HCT116 (cell line): Measurements from ENCODE around the gene CCDC102B. TPM values are rescaled to one million over a fixed set of nuclear protein-coding genes. Genes with fewer than 3 reads are reported as not detected.

ENCODE experiments used
- ATAC-seq: fragments of 200-7000 bp; cut with Tn5 transposase; 2 replicates; pipeline ENCODE4 v1.9.1; 2020; ENCODE audit warnings: mild to moderate bottlenecking, moderate library complexity
- BruUV-seq: library from RNA; stranded (reverse); fragments of 400-500 nt; replicated peaks from 2 replicates; lab custom pipeline; 2021; lab: Mats Ljungman, UMichigan
- CTCF ChIA-PET: fragments of 300-600 bp; sonication (Branson Sonifier 250); formaldehyde crosslinking; loops from one replicate; lab custom pipeline; 2021; ENCODE audit warnings: antibody characterized with exemption; lab: Charles Lee
- POLR2A ChIA-PET: fragments of 300-600, 350-600 bp; sonication (Branson Sonifier 250); formaldehyde crosslinking; loops from one replicate; lab custom pipeline; 2021; ENCODE audit warnings: antibody characterized with exemption; lab: Charles Lee
- RAD21 ChIA-PET, 2 experiments: fragments of 300-600 bp; sonication (Branson Sonifier 250); formaldehyde crosslinking; loops; one replicate each; lab custom pipeline; 2023; ENCODE audit warnings: low total read pairs in 2 of 2; ENCODE audit not compliant: uncharacterized antibody in 2 of 2, unreplicated experiment in 2 of 2, low non-redundant PET in 1 of 2; lab: Charles Lee
- DNase-seq: peaks from one replicate; pipeline ENCODE4 v3.0.0-alpha.2; 2010; ENCODE audit warnings: low read depth, low spot score
- H2AFZ ChIP-seq: fragments of 200-600 bp; shearing (Covaris generic), sonication (generic); 2 replicates; pipeline ENCODE4 v1.6.1; 2017; ENCODE audit warnings: low read depth, mixed run types, mixed read lengths, antibody characterized with exemption, low read length; ENCODE audit not compliant: poor library complexity, severe bottlenecking
- H3K27ac ChIP-seq: 2 replicates; pipeline ENCODE4 v1.5.1; 2012; ENCODE audit warnings: low read depth, low read length
- H3K27me3 ChIP-seq: fragments of 200-600 bp; sonication (generic); 2 replicates; pipeline ENCODE4 v1.6.1; 2016; ENCODE audit warnings: mixed run types, low read length, mixed read lengths; ENCODE audit not compliant: insufficient read depth
- H3K36me3 ChIP-seq, 2 experiments: fragments of 200-500 bp in 1 of 2; fragments of 200-600 bp in 1 of 2; sonication (Bioruptor generic) in 1 of 2; sonication (generic) in 1 of 2; 2 replicates each; pipeline versions ENCODE4 v1.5.1 to v1.6.1; 2014 to 2016; ENCODE audit warnings: low read length in 2 of 2, inconsistent platforms in 1 of 2, mixed read lengths in 1 of 2, mixed run types in 1 of 2; ENCODE audit not compliant: insufficient read depth in 2 of 2, control insufficient read depth in 1 of 2
- H3K4me1 ChIP-seq, 2 experiments: fragments of 200-600 bp in 1 of 2; sonication (generic) in 1 of 2; 2 replicates each; pipeline versions ENCODE4 v1.5.1 to v1.6.1; 2012 to 2017; ENCODE audit warnings: low read length in 2 of 2, inconsistent platforms in 1 of 2, mild to moderate bottlenecking in 1 of 2, mixed read lengths in 1 of 2, mixed run types in 1 of 2, moderate library complexity in 1 of 2; ENCODE audit not compliant: insufficient read depth in 2 of 2, control insufficient read depth in 1 of 2
- H3K4me2 ChIP-seq: fragments of 200-600 bp; sonication (generic); 2 replicates; pipeline ENCODE4 v1.6.1; 2017; ENCODE audit warnings: mixed run types, low read length, mixed read lengths
- H3K4me3 ChIP-seq, 2 experiments: fragments of 200-600 bp in 1 of 2; sonication (generic) in 1 of 2; replicated peaks in 1 of 2; 2 replicates each; pipeline ENCODE4 v1.5.1; 2011 to 2016; ENCODE audit warnings: low read length in 2 of 2, control low read depth in 1 of 2, low read depth in 1 of 2, mild to moderate bottlenecking in 1 of 2, mixed read lengths in 1 of 2, mixed run types in 1 of 2
- H3K79me2 ChIP-seq: fragments of 200-600 bp; sonication (generic); 2 replicates; pipeline ENCODE4 v1.6.1; 2017; ENCODE audit warnings: mild to moderate bottlenecking, mixed run types, low read length, moderate library complexity, mixed read lengths; ENCODE audit not compliant: insufficient read depth
- H3K9ac ChIP-seq: fragments of 200-600 bp; sonication (generic); 2 replicates; pipeline ENCODE4 v1.6.1; 2016; ENCODE audit warnings: low read length, mixed read lengths
- H3K9me2 ChIP-seq: fragments of 200-600 bp; sonication (generic), shearing (Covaris generic); 2 replicates; pipeline ENCODE4 v1.6.1; 2017; ENCODE audit warnings: mixed run types, mild to moderate bottlenecking, moderate library complexity; ENCODE audit not compliant: insufficient read depth
- H3K9me3 ChIP-seq, 2 experiments: fragments of 200-500 bp in 1 of 2; fragments of 200-600 bp in 1 of 2; sonication (Bioruptor generic) in 1 of 2; sonication (generic) in 1 of 2; 2 replicates each; pipeline ENCODE4 v1.6.1; 2014 to 2017; ENCODE audit warnings: low read length in 2 of 2, mixed read lengths in 2 of 2, inconsistent platforms in 1 of 2, low read depth in 1 of 2, mild to moderate bottlenecking in 1 of 2, mixed run types in 1 of 2, moderate library complexity in 1 of 2; ENCODE audit not compliant: control insufficient read depth in 1 of 2, insufficient read depth in 1 of 2
- H4K20me1 ChIP-seq: fragments of 200-600 bp; sonication (generic), shearing (Covaris generic); 2 replicates; pipeline ENCODE4 v1.6.1; 2017; ENCODE audit warnings: mixed run types, mild to moderate bottlenecking, moderate library complexity; ENCODE audit not compliant: insufficient read depth
- CBX3 ChIP-seq: IDR thresholded peaks from 2 replicates; pipeline ENCODE4 v1.6.1; 2012; ENCODE audit warnings: low read depth
- CEBPB ChIP-seq: IDR thresholded peaks from 2 replicates; pipeline ENCODE4 v1.6.1; 2012; ENCODE audit warnings: low read depth
- EGR1 ChIP-seq: IDR thresholded peaks from 2 replicates; pipeline ENCODE4 v1.6.1; 2012; ENCODE audit warnings: low read depth
- ELF1 ChIP-seq: IDR thresholded peaks from 2 replicates; pipeline ENCODE4 v1.6.1; 2012; ENCODE audit warnings: low read depth, borderline replicate concordance
- EZH2 ChIP-seq: fragments of 200-600 bp; sonication (generic); IDR thresholded peaks from 2 replicates; pipeline ENCODE4 v1.6.1; 2017; ENCODE audit warnings: antibody characterized with exemption, mixed run types
- JUND ChIP-seq: IDR thresholded peaks from 2 replicates; pipeline ENCODE4 v1.6.1; 2012
- POLR2A ChIP-seq: IDR thresholded peaks from 2 replicates; pipeline ENCODE4 v1.7.0; 2011; ENCODE audit warnings: borderline replicate concordance; ENCODE audit not compliant: insufficient read depth, insufficient read length; ENCODE audit errors: extremely low read depth
- POLR2AphosphoS5 ChIP-seq: IDR thresholded peaks from 2 replicates; pipeline ENCODE4 v1.6.1; 2011; ENCODE audit warnings: mild to moderate bottlenecking, low read depth, low read length, moderate library complexity
- SIN3A ChIP-seq: IDR thresholded peaks from 2 replicates; pipeline ENCODE4 v1.6.1; 2012; ENCODE audit warnings: low read depth
- TCF7L2 ChIP-seq: IDR thresholded peaks from 2 replicates; pipeline ENCODE4 v1.7.0; 2011; ENCODE audit warnings: borderline replicate concordance, inconsistent platforms; ENCODE audit not compliant: insufficient read depth, insufficient read length; ENCODE audit errors: extremely low read depth
- YY1 ChIP-seq: IDR thresholded peaks from 2 replicates; pipeline ENCODE4 v1.6.1; 2011; ENCODE audit warnings: low read length, low read depth, moderate library complexity, mild to moderate bottlenecking; ENCODE audit not compliant: insufficient replicate concordance; ENCODE audit errors: extremely low read depth
- intact Hi-C: fragments of 100-400 bp; cut with micrococcal nuclease; formaldehyde crosslinking; loops from 2 replicates; pipeline ENCODE4 v1.10.0; 2022
- total RNA-seq: library from RNA; stranded (reverse); gene quantifications from one replicate; pipeline ENCODE4 v1.2.1, GENCODE V29; 2021; ENCODE audit not compliant: unreplicated experiment
- TF ChIP-seq, protein P1 (sequence below): IDR thresholded peaks from 2 replicates; pipeline ENCODE4 v1.6.1; 2012; ENCODE audit warnings: low read depth
- TF ChIP-seq, protein P2 (sequence below): IDR thresholded peaks from 2 replicates; pipeline ENCODE4 v1.6.1; 2011; ENCODE audit warnings: mild to moderate bottlenecking, low read length, moderate library complexity; ENCODE audit not compliant: insufficient replicate concordance; ENCODE audit errors: extremely low read depth

Gene CCDC102B
- total RNA-seq, 1 experiment from 2014 or later = 1.9 TPM

DNA sequence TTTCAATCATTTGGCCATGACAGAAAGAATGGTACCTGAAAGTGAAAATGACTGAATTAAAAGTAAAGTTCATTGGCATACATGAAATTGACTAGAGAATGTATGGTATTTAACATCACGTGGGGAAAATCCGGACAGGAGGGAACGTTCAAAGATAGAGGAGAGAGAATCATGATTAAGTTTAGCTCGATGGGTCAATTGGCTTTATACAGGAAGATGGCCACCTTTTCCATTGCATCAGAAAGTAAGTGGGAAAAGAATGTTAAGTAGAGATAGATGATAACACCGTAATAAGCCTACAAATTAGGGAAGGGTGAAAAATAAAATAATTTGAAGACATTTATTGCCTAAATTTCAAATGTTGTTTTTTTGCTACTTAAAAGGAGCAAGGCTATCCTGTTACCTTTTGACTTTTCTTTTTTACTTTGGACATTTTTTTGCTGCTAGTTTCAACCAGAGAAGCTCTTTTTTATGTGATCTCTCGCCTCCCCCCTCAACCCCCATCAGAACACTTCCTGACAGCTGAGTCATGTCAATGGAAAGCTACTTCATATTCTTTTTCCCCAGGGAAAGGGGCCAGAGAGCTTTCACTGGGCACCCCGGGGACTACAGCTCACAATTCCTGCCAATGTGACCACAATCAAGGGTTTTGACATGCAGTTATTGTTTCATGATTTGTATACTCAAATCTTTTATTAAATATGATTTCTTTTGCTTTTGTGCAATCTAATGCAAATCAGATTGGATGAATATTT lies 767 bp upstream of the CCDC102B start:
- Histone ChIP-seq H3K9me2 (no peaks in the 10 kb centered on the region), H3K27ac (no peak overlapping the region), H3K9me3 (no peaks in the 10 kb centered on the region), H4K20me1 (no peaks in the 10 kb centered on the region), H3K4me3 (no peak overlapping the region), H2AFZ (no peak overlapping the region), H3K4me2 (no peak overlapping the region), H3K4me1 (no peaks in the 10 kb centered on the region), H3K9ac (no peak overlapping the region), H3K36me3 (no peaks in the 10 kb centered on the region), H3K27me3 (no peaks in the 10 kb centered on the region), H3K79me2 (no peaks in the 10 kb centered on the region)
- no TSS peak for BruUV-seq
- ChIA-PET CTCF (no interaction called here), RAD21 (no interaction called here), POLR2A (no interaction called here)
- TF ChIP-seq EZH2 (no peak), POLR2AphosphoS5 (no peak), CEBPB (no peak), JUND (no peak)
- TF ChIP-seq, protein P1, sequence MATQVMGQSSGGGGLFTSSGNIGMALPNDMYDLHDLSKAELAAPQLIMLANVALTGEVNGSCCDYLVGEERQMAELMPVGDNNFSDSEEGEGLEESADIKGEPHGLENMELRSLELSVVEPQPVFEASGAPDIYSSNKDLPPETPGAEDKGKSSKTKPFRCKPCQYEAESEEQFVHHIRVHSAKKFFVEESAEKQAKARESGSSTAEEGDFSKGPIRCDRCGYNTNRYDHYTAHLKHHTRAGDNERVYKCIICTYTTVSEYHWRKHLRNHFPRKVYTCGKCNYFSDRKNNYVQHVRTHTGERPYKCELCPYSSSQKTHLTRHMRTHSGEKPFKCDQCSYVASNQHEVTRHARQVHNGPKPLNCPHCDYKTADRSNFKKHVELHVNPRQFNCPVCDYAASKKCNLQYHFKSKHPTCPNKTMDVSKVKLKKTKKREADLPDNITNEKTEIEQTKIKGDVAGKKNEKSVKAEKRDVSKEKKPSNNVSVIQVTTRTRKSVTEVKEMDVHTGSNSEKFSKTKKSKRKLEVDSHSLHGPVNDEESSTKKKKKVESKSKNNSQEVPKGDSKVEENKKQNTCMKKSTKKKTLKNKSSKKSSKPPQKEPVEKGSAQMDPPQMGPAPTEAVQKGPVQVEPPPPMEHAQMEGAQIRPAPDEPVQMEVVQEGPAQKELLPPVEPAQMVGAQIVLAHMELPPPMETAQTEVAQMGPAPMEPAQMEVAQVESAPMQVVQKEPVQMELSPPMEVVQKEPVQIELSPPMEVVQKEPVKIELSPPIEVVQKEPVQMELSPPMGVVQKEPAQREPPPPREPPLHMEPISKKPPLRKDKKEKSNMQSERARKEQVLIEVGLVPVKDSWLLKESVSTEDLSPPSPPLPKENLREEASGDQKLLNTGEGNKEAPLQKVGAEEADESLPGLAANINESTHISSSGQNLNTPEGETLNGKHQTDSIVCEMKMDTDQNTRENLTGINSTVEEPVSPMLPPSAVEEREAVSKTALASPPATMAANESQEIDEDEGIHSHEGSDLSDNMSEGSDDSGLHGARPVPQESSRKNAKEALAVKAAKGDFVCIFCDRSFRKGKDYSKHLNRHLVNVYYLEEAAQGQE = no peak
- DNase-seq (no peak), ATAC-seq (no peak)
- intact Hi-C loops = no loop called here

- H3K79me2 ChIP-seq = no peaks in the 10 kb centered on the region
- H3K9ac ChIP-seq = no peak overlapping the region
- H3K4me1 ChIP-seq = no peaks in the 10 kb centered on the region
- no peaks in the 10 kb centered on the region for H3K9me2 ChIP-seq
- RAD21 ChIA-PET = no interaction called here
- H3K27ac ChIP-seq = no peak overlapping the region
- H2AFZ ChIP-seq = no peak overlapping the region
- no peak for ATAC-seq
- POLR2A ChIA-PET = no interaction called here
- H3K36me3 ChIP-seq = no peaks in the 10 kb centered on the region
- BruUV-seq = no TSS peak
- TF ChIP-seq CBX3 = no peak
- TF ChIP-seq POLR2AphosphoS5 = no peak
- no peak for TF ChIP-seq ELF1
- TF ChIP-seq TCF7L2 = no peak
- TF ChIP-seq EGR1 = no peak
- no peak for TF ChIP-seq POLR2A
- no peak for TF ChIP-seq YY1
- TF ChIP-seq, protein P2, sequence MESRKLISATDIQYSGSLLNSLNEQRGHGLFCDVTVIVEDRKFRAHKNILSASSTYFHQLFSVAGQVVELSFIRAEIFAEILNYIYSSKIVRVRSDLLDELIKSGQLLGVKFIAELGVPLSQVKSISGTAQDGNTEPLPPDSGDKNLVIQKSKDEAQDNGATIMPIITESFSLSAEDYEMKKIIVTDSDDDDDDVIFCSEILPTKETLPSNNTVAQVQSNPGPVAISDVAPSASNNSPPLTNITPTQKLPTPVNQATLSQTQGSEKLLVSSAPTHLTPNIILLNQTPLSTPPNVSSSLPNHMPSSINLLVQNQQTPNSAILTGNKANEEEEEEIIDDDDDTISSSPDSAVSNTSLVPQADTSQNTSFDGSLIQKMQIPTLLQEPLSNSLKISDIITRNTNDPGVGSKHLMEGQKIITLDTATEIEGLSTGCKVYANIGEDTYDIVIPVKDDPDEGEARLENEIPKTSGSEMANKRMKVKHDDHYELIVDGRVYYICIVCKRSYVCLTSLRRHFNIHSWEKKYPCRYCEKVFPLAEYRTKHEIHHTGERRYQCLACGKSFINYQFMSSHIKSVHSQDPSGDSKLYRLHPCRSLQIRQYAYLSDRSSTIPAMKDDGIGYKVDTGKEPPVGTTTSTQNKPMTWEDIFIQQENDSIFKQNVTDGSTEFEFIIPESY = no peak
- no peak for TF ChIP-seq SIN3A
- no peak for TF ChIP-seq EZH2
- no peaks in the 10 kb centered on the region for H3K9me3 ChIP-seq
- no peak overlapping the region for H3K4me3 ChIP-seq
- H3K4me2 ChIP-seq = no peak overlapping the region
- intact Hi-C loops = no loop called here
- H4K20me1 ChIP-seq = no peaks in the 10 kb centered on the region
- no peak for DNase-seq
- no peaks in the 10 kb centered on the region for H3K27me3 ChIP-seq
- CTCF ChIA-PET = no interaction called here
Observed at GRCh38 chr18:68800075-68800474, 2.2 kb downstream of the CCDC102B start.
